Gastrocnemius medialis (tissue), 4 donors: ENCODE results near the gene PALLD. TPM values are rescaled to one million over a fixed set of nuclear protein-coding genes. Genes with fewer than 3 reads are reported as not detected.
A peak's percentile ranks its signal among the peaks of the same experiment; 100 is the strongest.

Experiments
- ATAC-seq, 2 donors: fragments of 150-250 bp; one replicate each; pipeline ENCODE4 v1.9.1; 2016
- DNase-seq, 2 donors: peaks; one replicate each; pipeline ENCODE4 v3.0.0-alpha.2; 2019
- H3K27ac ChIP-seq, 4 donors: fragments of 200-600 bp; sonication (generic); 1 replicate in 1 of 4; 2 replicates in 3 of 4; pipeline ENCODE4 v1.5.1; 2016 to 2018; ENCODE audit warnings: mild to moderate bottlenecking in 2 of 4, moderate library complexity in 1 of 4
- H3K27me3 ChIP-seq, 3 donors: fragments of 200-600 bp; sonication (generic) in 2 of 3; 1 replicate in 1 of 3; 2 replicates in 2 of 3; pipeline versions ENCODE4 v1.5.1 to v1.6.0; 2016 to 2019; ENCODE audit warnings: mild to moderate bottlenecking in 1 of 3, moderate library complexity in 1 of 3
- H3K36me3 ChIP-seq, 2 donors: fragments of 200-600 bp; sonication (generic) in 1 of 2; one replicate each; pipeline ENCODE4 v1.5.1; 2017 to 2018
- H3K4me1 ChIP-seq, 2 donors: fragments of 200-600 bp; sonication (generic) in 1 of 2; one replicate each; pipeline ENCODE4 v1.5.1; 2016 to 2017; ENCODE audit warnings: mild to moderate bottlenecking in 2 of 2
- H3K4me3 ChIP-seq, 4 donors: fragments of 200-600 bp; sonication (generic) in 3 of 4; 1 replicate in 1 of 4; 2 replicates in 3 of 4; pipeline ENCODE4 v1.5.1; 2016 to 2019; ENCODE audit warnings: mild to moderate bottlenecking in 2 of 4
- H3K9me3 ChIP-seq, 3 donors: fragments of 200-600 bp; sonication (generic) in 2 of 3; 1 replicate in 1 of 3; 2 replicates in 2 of 3; pipeline ENCODE4 v1.5.1; 2016 to 2019
- POLR2A ChIP-seq, 2 donors: fragments of 450-650 bp; IDR thresholded peaks; one replicate each; pipeline ENCODE4 v1.6.1; 2017; ENCODE audit warnings: antibody characterized with exemption in 2 of 2, mild to moderate bottlenecking in 2 of 2, moderate library complexity in 2 of 2
- in situ Hi-C, 4 donors: fragments of 200-750 bp; cut with MboI; loops; one replicate each; pipeline versions ENCODE4 v1.15.0 to v1.8.0; 2017; ENCODE audit warnings: low sequenced_read_pairs in 4 of 4
- intact Hi-C: fragments of 100-400 bp; cut with DNase I; formaldehyde crosslinking; loops from one replicate; pipeline ENCODE4 v1.15.1; 2023; ENCODE audit warnings: low total_unique reads
- total RNA-seq, 4 donors: library from RNA; depleted of rRNA; stranded (reverse); fragments of >200 nt; gene quantifications; one replicate each; pipeline versions ENCODE4 v1.1.0 to v1.2.3, GENCODE V29; 2016
- TF ChIP-seq, protein P1 (sequence below), 5 experiments: fragments of 450-650 bp in 3 of 5; fragments of 200-600 bp in 2 of 5; sonication (generic) in 2 of 5; IDR thresholded peaks in 4 of 5; conservative IDR thresholded peaks in 1 of 5; 1 replicate in 4 of 5; 2 replicates in 1 of 5; pipeline ENCODE4 v1.5.1; 2016 to 2019; ENCODE audit warnings: antibody characterized with exemption in 5 of 5, mild to moderate bottlenecking in 3 of 5, moderate library complexity in 3 of 5

The PALLD gene
- total RNA-seq, 4 donors from 2014 or later: 165 to 439 (median 319) TPM

DNA sequence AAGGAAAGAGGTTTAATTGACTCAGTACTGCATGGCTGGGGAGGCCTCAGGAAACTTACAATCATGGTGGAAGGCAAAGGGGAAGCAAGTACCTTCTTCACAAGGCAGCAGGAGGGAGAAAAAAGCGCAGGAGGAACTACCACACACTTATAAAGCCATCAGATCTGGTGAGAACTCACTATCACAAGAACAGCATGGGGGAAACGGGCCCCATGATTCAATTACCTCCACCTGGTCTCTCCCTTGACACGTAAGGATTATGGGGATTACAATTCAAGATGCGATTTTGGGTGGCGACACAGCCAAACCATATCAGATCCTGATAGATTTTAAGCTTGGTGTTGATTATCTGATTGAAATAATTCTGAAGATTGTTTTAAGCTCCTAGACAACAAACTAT, 294.5 kb downstream of the PALLD start:
- intact Hi-C loops: no loop called here
- no peak for DNase-seq
- peaks cover 13 to 21% of the 10 kb centered on the region in 2 donors for H3K4me1 ChIP-seq
- ATAC-seq: no peak
- in situ Hi-C loops: no loop called here
- no peak overlapping the region for H3K27ac ChIP-seq
- no peak overlapping the region for H3K4me3 ChIP-seq
- H3K36me3 ChIP-seq: no peaks in the 10 kb centered on the region
- no peaks in the 10 kb centered on the region for H3K27me3 ChIP-seq
- no peaks in the 10 kb centered on the region for H3K9me3 ChIP-seq
- TF ChIP-seq, protein P1, sequence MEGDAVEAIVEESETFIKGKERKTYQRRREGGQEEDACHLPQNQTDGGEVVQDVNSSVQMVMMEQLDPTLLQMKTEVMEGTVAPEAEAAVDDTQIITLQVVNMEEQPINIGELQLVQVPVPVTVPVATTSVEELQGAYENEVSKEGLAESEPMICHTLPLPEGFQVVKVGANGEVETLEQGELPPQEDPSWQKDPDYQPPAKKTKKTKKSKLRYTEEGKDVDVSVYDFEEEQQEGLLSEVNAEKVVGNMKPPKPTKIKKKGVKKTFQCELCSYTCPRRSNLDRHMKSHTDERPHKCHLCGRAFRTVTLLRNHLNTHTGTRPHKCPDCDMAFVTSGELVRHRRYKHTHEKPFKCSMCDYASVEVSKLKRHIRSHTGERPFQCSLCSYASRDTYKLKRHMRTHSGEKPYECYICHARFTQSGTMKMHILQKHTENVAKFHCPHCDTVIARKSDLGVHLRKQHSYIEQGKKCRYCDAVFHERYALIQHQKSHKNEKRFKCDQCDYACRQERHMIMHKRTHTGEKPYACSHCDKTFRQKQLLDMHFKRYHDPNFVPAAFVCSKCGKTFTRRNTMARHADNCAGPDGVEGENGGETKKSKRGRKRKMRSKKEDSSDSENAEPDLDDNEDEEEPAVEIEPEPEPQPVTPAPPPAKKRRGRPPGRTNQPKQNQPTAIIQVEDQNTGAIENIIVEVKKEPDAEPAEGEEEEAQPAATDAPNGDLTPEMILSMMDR (IDR thresholded peaks at IDR 0.05 in 4 of 5, conservative IDR thresholded peaks at IDR 0.05 in 1 of 5): no peak
- TF ChIP-seq POLR2A (IDR thresholded peaks at IDR 0.05): no peak

- in situ Hi-C loops: no loop called here
- Histone ChIP-seq H3K4me1 (peaks cover 20 to 35% of the 10 kb centered on the region in 2 donors), H3K9me3 (no peaks in the 10 kb centered on the region), H3K4me3 (no peak overlapping the region), H3K27me3 (no peaks in the 10 kb centered on the region), H3K36me3 (no peaks in the 10 kb centered on the region), H3K27ac (no peak overlapping the region)
- TF ChIP-seq, protein P1 (IDR thresholded peaks at IDR 0.05 in 4 of 5, conservative IDR thresholded peaks at IDR 0.05 in 1 of 5): no peak
- TF ChIP-seq POLR2A (IDR thresholded peaks at IDR 0.05): no peak
- DNase-seq: no peak
- ATAC-seq: no peak
- intact Hi-C loops: no loop called here
These were observed 296.7 kb downstream of the PALLD start for GRCh38 chr4:168793542-168793941.

- DNase-seq (no peak), ATAC-seq (no peak)
- Histone ChIP-seq H3K4me3 (no peak overlapping the region), H3K9me3 (no peaks in the 10 kb centered on the region), H3K4me1 (peaks cover 20 to 35% of the 10 kb centered on the region in 2 donors), H3K27me3 (no peaks in the 10 kb centered on the region), H3K36me3 (no peaks in the 10 kb centered on the region), H3K27ac (peak overlapping the region in 2 of 4 donors; percentile 69 to 79)
- TF ChIP-seq, protein P1 (IDR thresholded peaks at IDR 0.05 in 4 of 5, conservative IDR thresholded peaks at IDR 0.05 in 1 of 5): no peak
- no peak for TF ChIP-seq POLR2A (IDR thresholded peaks at IDR 0.05)
- in situ Hi-C loops: no loop called here
- intact Hi-C loops: no loop called here
These were observed 297.3 kb downstream of the PALLD start for GRCh38 chr4:168794092-168794707.

DNA sequence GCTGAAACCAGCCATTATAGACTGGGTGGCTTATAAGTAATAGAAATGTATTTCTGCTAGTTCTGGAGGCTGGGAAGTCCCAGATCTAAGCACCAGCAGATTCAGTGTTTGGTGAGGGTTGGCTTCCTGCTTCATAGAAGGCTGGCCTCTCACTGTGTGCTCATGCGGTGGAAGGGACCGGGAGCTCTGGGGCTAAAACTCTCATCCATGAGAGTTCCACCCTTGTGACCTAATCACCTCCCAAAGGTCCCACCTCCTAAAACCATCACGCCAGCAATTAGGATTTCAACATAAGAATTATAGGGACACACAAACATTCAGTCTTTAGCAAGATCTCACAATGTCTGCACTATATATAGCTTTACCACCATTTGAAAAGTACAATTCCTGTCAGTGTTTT, 298.0 kb downstream of the PALLD start:
- no peaks in the 10 kb centered on the region for H3K27me3 ChIP-seq
- peaks cover 20 to 35% of the 10 kb centered on the region in 2 donors for H3K4me1 ChIP-seq
- TF ChIP-seq, protein P1 (IDR thresholded peaks at IDR 0.05 in 4 of 5, conservative IDR thresholded peaks at IDR 0.05 in 1 of 5): no peak
- no peak for TF ChIP-seq POLR2A (IDR thresholded peaks at IDR 0.05)
- ATAC-seq: no peak
- in situ Hi-C loops: no loop called here
- intact Hi-C loops: no loop called here
- no peak overlapping the region for H3K4me3 ChIP-seq
- H3K27ac ChIP-seq: peak overlapping the region in 3 of 4 donors; percentile 68 to 79 (median 69)
- H3K9me3 ChIP-seq: no peaks in the 10 kb centered on the region
- no peak for DNase-seq
- no peaks in the 10 kb centered on the region for H3K36me3 ChIP-seq

- Histone ChIP-seq H3K4me3 (no peak overlapping the region), H3K36me3 (no peaks in the 10 kb centered on the region), H3K27me3 (no peaks in the 10 kb centered on the region), H3K9me3 (no peaks in the 10 kb centered on the region), H3K27ac (peak overlapping the region; percentile 68 to 79 (median 69)), H3K4me1 (peaks cover 20 to 35% of the 10 kb centered on the region in 2 donors)
- intact Hi-C loops: no loop called here
- in situ Hi-C loops: no loop called here
- ATAC-seq (no peak), DNase-seq (no peak)
- TF ChIP-seq, protein P1 (IDR thresholded peaks at IDR 0.05 in 4 of 5, conservative IDR thresholded peaks at IDR 0.05 in 1 of 5): no peak
- no peak for TF ChIP-seq POLR2A (IDR thresholded peaks at IDR 0.05)
These were observed 298.5 kb downstream of the PALLD start for GRCh38 chr4:168795346-168795745.
